ENCODE data around the gene GLRX. TPM values are rescaled to one million over a fixed set of nuclear protein-coding genes. Genes with fewer than 3 reads are reported as not detected.

Gene GLRX
- polyA plus RNA-seq, 1 donor from 2014 or later: 113 TPM

DNA sequence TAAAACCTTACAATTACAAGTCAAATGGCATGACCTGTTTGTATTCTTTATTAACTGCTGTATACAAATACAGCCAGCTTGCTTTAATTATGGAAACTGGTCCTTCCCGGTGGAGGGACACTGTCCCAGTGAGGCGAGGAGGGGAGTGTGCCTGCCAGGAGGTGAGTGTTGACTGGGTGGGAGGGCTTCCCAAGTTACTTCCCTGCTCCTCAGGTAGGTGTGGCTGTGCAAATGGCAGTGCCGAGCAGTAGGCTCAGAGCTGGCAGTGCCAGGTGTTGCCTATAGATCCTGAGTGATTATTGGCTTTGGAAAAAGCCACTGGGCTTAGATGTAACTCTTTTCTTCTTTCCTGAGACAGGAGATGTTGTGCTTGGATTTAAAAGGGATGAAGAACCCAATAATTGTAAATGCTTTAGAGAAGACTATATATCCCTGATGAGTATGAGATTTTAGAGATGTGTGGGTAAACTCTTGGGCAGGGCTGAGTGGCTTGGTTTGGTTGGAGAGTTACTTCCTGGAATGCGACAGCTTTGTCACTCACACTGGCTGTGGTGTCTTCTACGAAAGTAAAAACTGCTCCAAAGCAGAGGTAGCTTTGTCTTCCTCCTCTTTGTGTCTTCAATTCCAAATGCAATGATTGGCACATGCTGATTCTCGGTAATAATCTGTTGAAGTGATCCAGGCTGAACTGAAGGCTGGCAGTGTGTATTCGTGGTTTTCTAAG lies 43.7 kb downstream of the GLRX start:
- Mint-ChIP-seq H3K4me3 (no peak overlapping the region), H3K4me1 (peaks cover 3 to 7% (median 4%) of the 10 kb centered on the region in 3 donors), H3K27ac (peak overlapping the region in 1 of 3 donors; percentile 59), H3K9me3 (no peaks in the 10 kb centered on the region), H3K27me3 (no peaks in the 10 kb centered on the region), H3K36me3 (no peaks in the 10 kb centered on the region)

DNA sequence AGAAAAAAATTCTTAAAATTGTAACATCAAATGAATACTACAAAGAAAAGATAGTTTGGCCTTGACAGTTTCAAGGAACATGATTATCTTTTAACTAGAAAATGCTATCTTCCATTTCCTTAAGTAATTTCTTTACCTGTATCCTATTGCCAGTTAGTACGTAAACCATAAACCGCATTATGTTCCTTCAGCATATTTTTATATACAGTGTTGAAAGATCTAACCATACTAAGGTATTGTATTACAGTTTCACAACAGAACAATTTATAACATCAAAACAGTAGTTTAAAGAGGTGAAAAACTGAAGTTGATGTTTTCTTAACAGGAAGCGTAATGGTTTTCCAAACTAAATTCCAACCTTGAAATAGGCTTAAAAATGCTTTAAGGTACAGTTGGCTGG lies 45.1 kb downstream of the GLRX start:
- Mint-ChIP-seq H3K9me3 (no peaks in the 10 kb centered on the region), H3K4me3 (no peak overlapping the region), H3K4me1 (peaks cover 3 to 7% (median 4%) of the 10 kb centered on the region in 3 donors), H3K27me3 (no peaks in the 10 kb centered on the region), H3K36me3 (no peaks in the 10 kb centered on the region), H3K27ac (no peak overlapping the region)

DNA sequence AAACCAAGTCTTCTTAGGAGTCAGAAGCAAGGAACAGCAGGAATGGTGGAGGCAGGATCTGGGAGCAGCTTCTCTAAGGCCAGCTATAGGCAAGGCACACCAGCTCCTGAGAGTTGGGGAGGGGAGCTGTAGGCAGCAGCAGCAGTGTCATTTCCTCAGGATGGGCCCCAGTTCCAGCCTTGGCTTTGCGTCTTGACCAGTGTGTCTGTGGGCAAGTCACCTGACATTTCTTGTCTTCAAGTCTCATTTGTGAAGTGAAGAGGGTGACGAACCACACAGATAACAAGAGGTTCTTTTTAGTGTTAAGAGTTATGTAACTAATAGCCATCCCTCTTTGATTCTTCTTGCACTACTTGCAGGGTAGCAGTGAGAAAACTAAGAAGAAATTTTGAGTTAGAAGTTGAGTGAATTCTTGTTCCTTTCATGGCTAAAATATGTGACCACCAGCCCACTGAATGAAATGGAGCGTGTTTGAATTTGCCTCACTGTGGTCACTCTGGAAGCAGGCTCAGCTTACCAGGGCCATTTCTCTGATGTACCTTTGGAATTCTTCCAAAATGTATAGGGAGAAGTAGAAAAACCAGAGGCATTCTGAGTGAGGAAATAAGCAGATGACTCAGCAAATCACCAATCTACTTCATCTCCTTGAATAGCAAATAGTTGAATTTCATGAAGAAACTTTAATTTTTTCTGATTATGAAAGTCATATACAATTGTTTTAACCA lies 49.0 kb downstream of the GLRX start:
- Mint-ChIP-seq H3K4me3 (peak overlapping the region in 1 of 4 donors; percentile 56), H3K27me3 (no peaks in the 10 kb centered on the region), H3K36me3 (peaks cover 2% of the 10 kb centered on the region), H3K9me3 (no peaks in the 10 kb centered on the region), H3K27ac (no peak overlapping the region), H3K4me1 (peaks cover 0 to 1% (median 0%) of the 10 kb centered on the region in 3 donors)

DNA sequence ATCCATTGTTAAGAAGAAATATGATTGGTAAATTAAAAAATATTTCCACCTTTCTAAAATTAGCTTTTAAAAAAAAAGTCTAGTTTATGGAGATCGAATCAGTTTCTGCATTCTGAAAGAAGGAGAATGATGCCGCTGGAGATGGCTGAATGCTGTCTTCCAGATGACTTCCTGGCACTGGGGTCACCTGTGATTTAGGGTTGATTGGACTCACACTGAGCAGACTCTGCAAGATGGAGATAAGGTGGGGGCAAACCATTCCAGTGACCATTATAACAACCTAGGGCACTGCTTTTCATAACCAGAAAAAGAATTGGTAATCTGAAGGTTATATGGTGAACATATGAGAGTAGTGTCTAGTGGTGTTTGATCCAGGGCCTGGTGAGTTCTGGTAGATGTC lies 50.6 kb downstream of the GLRX start:
- no peak overlapping the region for H3K4me3 Mint-ChIP-seq
- H3K36me3 Mint-ChIP-seq: peaks cover 2% of the 10 kb centered on the region
- no peaks in the 10 kb centered on the region for H3K9me3 Mint-ChIP-seq
- H3K4me1 Mint-ChIP-seq: peaks cover 0 to 1% (median 0%) of the 10 kb centered on the region in 3 donors
- no peaks in the 10 kb centered on the region for H3K27me3 Mint-ChIP-seq
- no peak overlapping the region for H3K27ac Mint-ChIP-seq

DNA sequence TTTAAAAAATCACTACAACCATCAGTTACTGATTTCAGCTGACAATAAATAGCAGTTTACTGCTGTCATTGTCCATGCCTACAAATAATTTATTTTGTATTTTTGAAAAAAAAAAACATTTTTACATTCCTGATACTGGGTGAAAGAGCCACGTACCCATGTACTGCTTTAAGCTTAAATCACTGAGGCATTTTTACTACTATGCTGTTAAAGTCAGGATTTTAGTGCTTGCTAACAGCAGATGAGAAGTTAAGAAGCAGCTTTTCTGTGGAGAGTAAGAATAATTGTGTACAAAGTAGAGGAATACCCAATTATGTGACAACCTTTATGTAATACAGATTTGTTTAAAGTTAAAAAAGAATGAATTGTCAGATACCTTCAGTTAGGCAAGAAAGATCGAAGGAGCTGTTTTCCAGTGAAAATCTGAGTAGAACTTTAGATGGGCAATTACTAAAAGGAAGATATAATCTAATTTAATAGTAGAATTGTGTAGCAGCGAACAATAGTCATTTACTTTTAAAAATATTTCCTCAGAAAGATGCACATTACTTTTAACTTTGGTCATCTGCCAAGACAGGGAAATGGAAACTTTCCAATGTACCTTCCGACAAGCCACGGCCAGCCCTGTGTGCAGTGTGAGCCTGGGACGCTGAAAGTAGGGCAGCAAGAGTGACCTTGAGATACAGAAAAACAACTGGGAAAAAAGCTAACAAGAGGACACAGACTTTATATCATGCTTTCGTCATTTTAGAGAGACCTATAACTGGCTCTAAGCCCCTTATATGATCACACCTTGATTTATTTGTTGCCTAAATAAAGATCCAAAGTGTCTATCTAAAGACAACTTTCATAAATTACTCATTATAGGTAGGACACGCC lies 51.5 kb downstream of the GLRX start:
- Mint-ChIP-seq H3K9me3 (no peaks in the 10 kb centered on the region), H3K36me3 (peaks cover 2% of the 10 kb centered on the region), H3K4me1 (peaks cover 0 to 1% (median 0%) of the 10 kb centered on the region in 3 donors), H3K4me3 (no peak overlapping the region), H3K27me3 (no peaks in the 10 kb centered on the region), H3K27ac (no peak overlapping the region)

DNA sequence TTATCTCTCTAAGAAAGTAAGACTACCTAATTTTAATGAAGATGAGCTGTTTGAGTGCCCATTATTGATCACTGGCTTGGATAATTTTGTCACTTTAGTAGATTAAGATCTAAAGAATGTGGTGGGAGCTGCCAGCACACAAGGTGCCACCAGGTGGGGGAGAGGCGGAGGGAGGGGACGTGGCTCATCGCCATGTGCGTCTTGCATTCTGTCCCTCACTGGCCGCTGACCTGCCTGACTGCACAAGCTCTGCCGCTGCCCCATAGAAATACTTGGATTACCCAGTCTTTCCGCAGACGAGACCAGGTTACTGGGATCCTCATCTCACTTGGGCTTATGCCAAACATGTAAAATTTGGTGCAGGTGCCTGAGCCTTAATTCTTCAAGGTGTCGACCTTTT lies 53.8 kb downstream of the GLRX start:
- H3K9me3 Mint-ChIP-seq: no peaks in the 10 kb centered on the region
- H3K27ac Mint-ChIP-seq: no peak overlapping the region
- peaks cover 0 to 1% (median 0%) of the 10 kb centered on the region in 3 donors for H3K4me1 Mint-ChIP-seq
- H3K27me3 Mint-ChIP-seq: no peaks in the 10 kb centered on the region
- no peak overlapping the region for H3K4me3 Mint-ChIP-seq
- H3K36me3 Mint-ChIP-seq: peaks cover 2% of the 10 kb centered on the region

DNA sequence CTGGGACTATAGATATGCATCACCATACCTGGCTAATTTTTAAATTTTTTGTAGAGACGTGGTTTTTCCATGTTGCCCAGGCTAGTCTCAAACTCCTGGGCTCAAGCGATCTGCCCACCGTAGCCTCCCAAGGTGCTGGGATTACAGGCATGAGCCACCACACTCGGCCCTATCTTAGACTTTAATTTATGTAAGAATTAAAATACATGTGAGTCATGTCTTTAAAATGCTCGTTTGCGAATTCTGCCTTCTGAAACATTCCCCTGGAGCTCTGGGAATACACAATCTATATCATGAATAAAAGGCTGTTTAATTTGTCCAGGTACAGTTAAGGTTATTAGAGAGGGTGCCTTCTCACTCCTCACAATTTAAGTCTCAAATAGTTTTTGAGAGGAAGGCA lies 58.6 kb downstream of the GLRX start:
- H3K36me3 Mint-ChIP-seq: peaks cover 1% of the 10 kb centered on the region
- no peaks in the 10 kb centered on the region for H3K27me3 Mint-ChIP-seq
- H3K4me3 Mint-ChIP-seq: no peak overlapping the region
- H3K27ac Mint-ChIP-seq: no peak overlapping the region
- H3K9me3 Mint-ChIP-seq: no peaks in the 10 kb centered on the region
- peaks cover 28 to 36% (median 35%) of the 10 kb centered on the region in 3 donors for H3K4me1 Mint-ChIP-seq

Other genes with a start within 250 kb of the GLRX start
- gene GPR150, start 202.6 kb downstream of the GLRX start, polyA plus RNA-seq: 0.66 TPM
- gene RFESD, start 175.9 kb downstream of the GLRX start, polyA plus RNA-seq: 4.1 TPM
- not detected for gene SPATA9, start 139.7 kb downstream of the GLRX start, polyA plus RNA-seq
- gene RHOBTB3, start 91.4 kb downstream of the GLRX start, polyA plus RNA-seq: 1.9 TPM
- 9.9 TPM for gene ELL2, start 139.1 kb upstream of the GLRX start, polyA plus RNA-seq

Measured in IgD-negative memory B cell (primary cell).